Epithelial cell of proximal tubule (primary cell): ENCODE data around the gene PRMT7. TPM values are rescaled to one million over a fixed set of nuclear protein-coding genes. Genes with fewer than 3 reads are reported as not detected.

Experiments used
- DNase-seq: peaks from one replicate; pipeline ENCODE4 v3.0.0-alpha.2; 2011; ENCODE audit warnings: low read depth
- H3K4me3 ChIP-seq: 2 replicates; pipeline ENCODE4 v1.5.1; 2011; ENCODE audit warnings: low read depth, mild to moderate bottlenecking, low read length
- CTCF ChIP-seq: conservative IDR thresholded peaks from 2 replicates; pipeline ENCODE4 v1.5.1; 2012; ENCODE audit warnings: low read depth, mild to moderate bottlenecking, low read length
- total RNA-seq: library from RNA; depleted of rRNA; stranded (reverse); fragments of >200 nt; gene quantifications from 2 replicates; pipeline ENCODE4 v1.2.3, GENCODE V29; 2015

The PRMT7 gene
- total RNA-seq, 1 donor from 2014 or later, result 32.1 TPM

GRCh38 chr16:68269793-68270192 lies 41.0 kb upstream of the PRMT7 start:
- no peak overlapping the region for H3K4me3 ChIP-seq
- TF ChIP-seq CTCF, result no peak
- no peak for DNase-seq

GRCh38 chr16:68270353-68270752 lies 40.5 kb upstream of the PRMT7 start:
- TF ChIP-seq CTCF, result no peak
- H3K4me3 ChIP-seq, result no peak overlapping the region

GRCh38 chr16:68272507-68273209 lies 38.2 kb upstream of the PRMT7 start:
- TF ChIP-seq CTCF, result no peak
- DNase-seq, result no peak
- H3K4me3 ChIP-seq, result no peak overlapping the region

More at GRCh38 chr16:68270353-68270752, 40.5 kb upstream of the PRMT7 start:
- DNase-seq, result no peak

GRCh38 chr16:68273459-68273858 lies 37.4 kb upstream of the PRMT7 start:
- TF ChIP-seq CTCF, result no peak
- no peak for DNase-seq
- no peak overlapping the region for H3K4me3 ChIP-seq

- DNase-seq, result no peak
- no peak for TF ChIP-seq CTCF
- no peak overlapping the region for H3K4me3 ChIP-seq
These were observed 36.9 kb upstream of the PRMT7 start for GRCh38 chr16:68273896-68274295.

GRCh38 chr16:68274441-68274840 lies 36.4 kb upstream of the PRMT7 start:
- TF ChIP-seq CTCF, result no peak
- no peak for DNase-seq
- no peak overlapping the region for H3K4me3 ChIP-seq

- TF ChIP-seq CTCF, result no peak
- DNase-seq, result no peak
These were observed 35.1 kb upstream of the PRMT7 start for GRCh38 chr16:68275611-68276191.

More at GRCh38 chr16:68275611-68276191, 35.1 kb upstream of the PRMT7 start:
- no peak overlapping the region for H3K4me3 ChIP-seq
